DND-41 (cell line): Measurements from ENCODE around the gene ARL4D.

Experiments
- EZH2 ChIP-seq: IDR thresholded peaks from 3 replicates; pipeline ENCODE4 v1.6.1; 2012; ENCODE audit warnings: borderline replicate concordance, low read depth, mild to moderate bottlenecking, moderate library complexity, low read length, inconsistent platforms; ENCODE audit not compliant: severe bottlenecking
- TF ChIP-seq, protein P1 (sequence below): IDR thresholded peaks from 2 replicates; pipeline ENCODE4 v1.5.1; 2012; ENCODE audit warnings: borderline replicate concordance, low read length, moderate library complexity, mild to moderate bottlenecking; ENCODE audit not compliant: poor library complexity, severe bottlenecking; ENCODE audit errors: extremely low read depth

DNA sequence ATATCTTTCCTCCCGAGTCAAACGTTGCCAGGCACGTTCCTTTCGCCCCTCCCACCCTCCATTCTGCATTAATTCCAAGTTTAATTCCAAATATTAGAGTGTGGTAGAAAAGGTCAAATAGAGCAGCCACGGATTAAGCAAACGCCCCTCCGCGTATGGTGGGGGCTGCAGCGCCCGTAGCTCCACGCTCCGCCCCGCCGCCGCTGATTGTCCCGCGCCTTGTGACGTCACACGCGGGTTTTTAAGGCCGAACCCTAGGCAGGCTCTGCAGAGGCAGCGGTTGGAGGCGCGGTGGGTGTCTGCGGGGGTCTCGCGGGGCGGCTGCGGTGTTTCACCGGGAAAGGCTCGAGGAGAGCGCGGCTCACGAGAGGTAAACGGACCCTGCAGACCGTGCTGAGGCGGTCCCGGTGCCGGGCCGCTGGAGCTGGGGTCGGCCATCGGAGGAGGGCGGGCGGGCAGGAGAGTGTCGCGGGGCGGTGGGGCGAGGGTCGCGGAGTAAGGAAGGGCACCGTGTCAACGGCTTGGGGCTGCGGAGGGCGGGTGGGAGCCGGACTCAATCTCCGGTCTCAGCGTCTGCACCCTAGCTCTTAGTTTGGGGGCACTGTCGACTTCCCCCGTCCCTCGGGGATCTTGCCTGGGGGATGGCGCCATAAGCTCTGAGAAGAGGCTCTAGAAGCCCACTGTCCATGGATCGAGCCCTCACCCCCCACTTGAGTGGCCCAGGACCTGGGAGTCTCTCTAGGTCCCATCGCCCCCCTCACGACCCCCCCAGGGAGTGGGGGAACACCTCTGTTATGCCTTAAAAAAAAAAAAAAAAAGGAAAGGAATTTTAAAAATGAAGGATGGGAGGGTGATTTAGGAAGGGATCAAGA, at the start of gene ARL4D:
- TF ChIP-seq, protein P1, sequence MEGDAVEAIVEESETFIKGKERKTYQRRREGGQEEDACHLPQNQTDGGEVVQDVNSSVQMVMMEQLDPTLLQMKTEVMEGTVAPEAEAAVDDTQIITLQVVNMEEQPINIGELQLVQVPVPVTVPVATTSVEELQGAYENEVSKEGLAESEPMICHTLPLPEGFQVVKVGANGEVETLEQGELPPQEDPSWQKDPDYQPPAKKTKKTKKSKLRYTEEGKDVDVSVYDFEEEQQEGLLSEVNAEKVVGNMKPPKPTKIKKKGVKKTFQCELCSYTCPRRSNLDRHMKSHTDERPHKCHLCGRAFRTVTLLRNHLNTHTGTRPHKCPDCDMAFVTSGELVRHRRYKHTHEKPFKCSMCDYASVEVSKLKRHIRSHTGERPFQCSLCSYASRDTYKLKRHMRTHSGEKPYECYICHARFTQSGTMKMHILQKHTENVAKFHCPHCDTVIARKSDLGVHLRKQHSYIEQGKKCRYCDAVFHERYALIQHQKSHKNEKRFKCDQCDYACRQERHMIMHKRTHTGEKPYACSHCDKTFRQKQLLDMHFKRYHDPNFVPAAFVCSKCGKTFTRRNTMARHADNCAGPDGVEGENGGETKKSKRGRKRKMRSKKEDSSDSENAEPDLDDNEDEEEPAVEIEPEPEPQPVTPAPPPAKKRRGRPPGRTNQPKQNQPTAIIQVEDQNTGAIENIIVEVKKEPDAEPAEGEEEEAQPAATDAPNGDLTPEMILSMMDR: no peak
- TF ChIP-seq EZH2: no peak
